Stimulated activated CD4-positive, alpha-beta T cell treated with anti-CD3 and anti-CD28 coated beads, Interleukin-12 subunit alpha, Interleukin-12 subunit beta, amount 100 ng/mL, for 48 hours (primary cell): ENCODE results near the gene ZBED1.
"Not testable (repeated sequence)": the region's sequence is repeated elsewhere in the genome, so short reads cannot be mapped to it uniquely, and the experiment has no call there.

Source experiments
- DNase-seq, 3 donors: peaks; one replicate each; pipeline ENCODE4 v3.0.0-alpha.2; 2020; ENCODE audit warnings: low read depth in 2 of 3, low spot score in 1 of 3

The ZBED1 gene

GRCh38 chrX:2457289-2458133 lies 43.3 kb downstream of the ZBED1 start:
- DNase-seq, result no peak

GRCh38 chrX:2456091-2456490 lies 44.7 kb downstream of the ZBED1 start:
- not testable (repeated sequence) for DNase-seq

- DNase-seq, result not testable (repeated sequence)
These were observed 46.2 kb downstream of the ZBED1 start for GRCh38 chrX:2454620-2455019.

- DNase-seq, result no peak
These were observed 48.0 kb downstream of the ZBED1 start for GRCh38 chrX:2452799-2453198.

GRCh38 chrX:2452317-2452784 lies 48.4 kb downstream of the ZBED1 start:
- no peak for DNase-seq

GRCh38 chrX:2451501-2452316 lies 49.1 kb downstream of the ZBED1 start:
- no peak for DNase-seq

- no peak for DNase-seq
These were observed 50.1 kb downstream of the ZBED1 start for GRCh38 chrX:2450681-2451080.

- no peak for DNase-seq
These were observed 51.5 kb downstream of the ZBED1 start for GRCh38 chrX:2449135-2449886.

- DNase-seq, result no peak
These were observed 53.3 kb downstream of the ZBED1 start for GRCh38 chrX:2447484-2447883.

- no peak for DNase-seq
These were observed 54.0 kb downstream of the ZBED1 start for GRCh38 chrX:2446815-2447214.

- no peak for DNase-seq
These were observed 54.8 kb downstream of the ZBED1 start for GRCh38 chrX:2445662-2446623.

GRCh38 chrX:2442694-2443093 lies 58.1 kb downstream of the ZBED1 start:
- no peak for DNase-seq

- DNase-seq, result no peak
These were observed 59.3 kb downstream of the ZBED1 start for GRCh38 chrX:2441466-2441865.

- DNase-seq, result no peak
These were observed 61.2 kb downstream of the ZBED1 start for GRCh38 chrX:2439613-2440012.
